Measurements from ENCODE around the gene SPAG16.

GRCh38 chr2:214297423-214297822 lies 1013.2 kb downstream of the SPAG16 start:
- TF ChIP-seq SMC3 (IDR thresholded peaks at IDR 0.05), result no peak
- TF ChIP-seq, protein P1, sequence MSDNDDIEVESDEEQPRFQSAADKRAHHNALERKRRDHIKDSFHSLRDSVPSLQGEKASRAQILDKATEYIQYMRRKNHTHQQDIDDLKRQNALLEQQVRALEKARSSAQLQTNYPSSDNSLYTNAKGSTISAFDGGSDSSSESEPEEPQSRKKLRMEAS (IDR thresholded peaks at IDR 0.05), result no peak
- TF ChIP-seq, protein P2, sequence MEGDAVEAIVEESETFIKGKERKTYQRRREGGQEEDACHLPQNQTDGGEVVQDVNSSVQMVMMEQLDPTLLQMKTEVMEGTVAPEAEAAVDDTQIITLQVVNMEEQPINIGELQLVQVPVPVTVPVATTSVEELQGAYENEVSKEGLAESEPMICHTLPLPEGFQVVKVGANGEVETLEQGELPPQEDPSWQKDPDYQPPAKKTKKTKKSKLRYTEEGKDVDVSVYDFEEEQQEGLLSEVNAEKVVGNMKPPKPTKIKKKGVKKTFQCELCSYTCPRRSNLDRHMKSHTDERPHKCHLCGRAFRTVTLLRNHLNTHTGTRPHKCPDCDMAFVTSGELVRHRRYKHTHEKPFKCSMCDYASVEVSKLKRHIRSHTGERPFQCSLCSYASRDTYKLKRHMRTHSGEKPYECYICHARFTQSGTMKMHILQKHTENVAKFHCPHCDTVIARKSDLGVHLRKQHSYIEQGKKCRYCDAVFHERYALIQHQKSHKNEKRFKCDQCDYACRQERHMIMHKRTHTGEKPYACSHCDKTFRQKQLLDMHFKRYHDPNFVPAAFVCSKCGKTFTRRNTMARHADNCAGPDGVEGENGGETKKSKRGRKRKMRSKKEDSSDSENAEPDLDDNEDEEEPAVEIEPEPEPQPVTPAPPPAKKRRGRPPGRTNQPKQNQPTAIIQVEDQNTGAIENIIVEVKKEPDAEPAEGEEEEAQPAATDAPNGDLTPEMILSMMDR (IDR thresholded peaks at IDR 0.05), result no peak
- no peak for TF ChIP-seq SREBF2 (IDR thresholded peaks at IDR 0.05)
- no peak for TF ChIP-seq JUN (IDR thresholded peaks at IDR 0.05)

All from A549 (cell line).